NCI-H2171 treated with DMSO at 0.1 percent for 48 hours (cell line): ENCODE results near the gene SLC26A3.
A peak's percentile ranks its signal among the peaks of the same experiment; 100 is the strongest.

Experiments
- DNase-seq: peaks from one replicate; lab custom pipeline; 2025; lab: John Stamatoyannopoulos, UW

Gene SLC26A3

GRCh38 chr7:107746006-107746405 is 57.0 kb downstream of the SLC26A3 start:
- DNase-seq, result no peak

GRCh38 chr7:107744345-107744750 is 58.7 kb downstream of the SLC26A3 start:
- DNase-seq, result no peak

- peak; percentile 96 for DNase-seq
These were observed 59.3 kb downstream of the SLC26A3 start, which contains the start of gene CBLL1 for GRCh38 chr7:107743567-107744344. CBLL1 (plus strand) TSS chr7:107744142; CDS start chr7:107744164, 22 bp downstream.

- DNase-seq, result no peak
These were observed 60.1 kb downstream of the SLC26A3 start for GRCh38 chr7:107742678-107743566.

GRCh38 chr7:107728276-107728675 is 74.7 kb downstream of the SLC26A3 start:
- DNase-seq, result no peak

GRCh38 chr7:107726356-107727130 is 76.5 kb downstream of the SLC26A3 start:
- no peak for DNase-seq

- DNase-seq, result peak; percentile 48
These were observed 77.8 kb downstream of the SLC26A3 start for GRCh38 chr7:107725138-107725740.

- no peak for DNase-seq
These were observed 79.8 kb downstream of the SLC26A3 start for GRCh38 chr7:107723255-107723654.

- DNase-seq, result no peak
These were observed 81.7 kb downstream of the SLC26A3 start for GRCh38 chr7:107721286-107721685.

GRCh38 chr7:107718456-107719193 is 84.4 kb downstream of the SLC26A3 start:
- DNase-seq, result no peak

- DNase-seq, result no peak
These were observed 87.5 kb downstream of the SLC26A3 start for GRCh38 chr7:107715531-107715930.
